ENCODE results near the gene PRDM8.
"Not testable (repeated sequence)": the region's sequence is repeated elsewhere in the genome, so short reads cannot be mapped to it uniquely, and the experiment has no call there.

PRDM8 gene

GRCh38 chr4:80196922-80197573 is at the start of gene PRDM8:
Gene PRDM8, plus strand, starts transcription at chr4:80197503. Its CDS starts 2,578 bp downstream, at chr4:80200081.
- peak; percentile 43 for DNase-seq

- no peak for DNase-seq
These were observed 46.7 kb upstream of the PRDM8 start for GRCh38 chr4:80150387-80151180.

GRCh38 chr4:80151981-80152380 is 45.3 kb upstream of the PRDM8 start:
- no peak for DNase-seq

- DNase-seq = no peak
These were observed 43.3 kb upstream of the PRDM8 start for GRCh38 chr4:80153874-80154544.

GRCh38 chr4:80154545-80154933 is 42.8 kb upstream of the PRDM8 start:
- no peak for DNase-seq

GRCh38 chr4:80155316-80155982 is 41.9 kb upstream of the PRDM8 start:
- DNase-seq = no peak

- no peak for DNase-seq
These were observed 40.9 kb upstream of the PRDM8 start for GRCh38 chr4:80156410-80156809.

GRCh38 chr4:80161413-80162058 is 35.8 kb upstream of the PRDM8 start:
- no peak for DNase-seq

GRCh38 chr4:80162418-80162817 is 34.9 kb upstream of the PRDM8 start:
- DNase-seq = no peak

GRCh38 chr4:80165855-80166254 is 31.4 kb upstream of the PRDM8 start:
- no peak for DNase-seq

GRCh38 chr4:80171251-80171650 is 26.1 kb upstream of the PRDM8 start:
- no peak for DNase-seq

- DNase-seq = no peak
These were observed 25.6 kb upstream of the PRDM8 start for GRCh38 chr4:80171656-80172055.

GRCh38 chr4:80172203-80172602 is 25.1 kb upstream of the PRDM8 start:
- no peak for DNase-seq

GRCh38 chr4:80173401-80173800 is 23.9 kb upstream of the PRDM8 start:
- DNase-seq = peak; percentile 45

- DNase-seq = no peak
These were observed 23.5 kb upstream of the PRDM8 start for GRCh38 chr4:80173841-80174240.

GRCh38 chr4:80177793-80178192 is 19.5 kb upstream of the PRDM8 start:
- DNase-seq = not testable (repeated sequence)

GRCh38 chr4:80178964-80179363 is 18.3 kb upstream of the PRDM8 start:
- DNase-seq = no peak

- no peak for DNase-seq
These were observed 17.6 kb upstream of the PRDM8 start for GRCh38 chr4:80179637-80180161.

- DNase-seq = no peak
These were observed 16.6 kb upstream of the PRDM8 start for GRCh38 chr4:80180743-80181142.

GRCh38 chr4:80182237-80182866 is 15.0 kb upstream of the PRDM8 start:
- no peak for DNase-seq

GRCh38 chr4:80183250-80184052 is 13.9 kb upstream of the PRDM8 start:
- no peak for DNase-seq
